IMR-90 (cell line): ENCODE measurements around the gene PCNP. TPM values are rescaled to one million over a fixed set of nuclear protein-coding genes. Genes with fewer than 3 reads are reported as not detected.

ENCODE experiments used
- ATAC-seq: fragments of 200-7000 bp; cut with Tn5 transposase; 2 replicates; pipeline ENCODE4 v1.9.1; 2020; ENCODE audit warnings: low read depth, mild to moderate bottlenecking, moderate library complexity
- BruUV-seq: library from RNA; stranded (reverse); fragments of 400-500 nt; replicated peaks from 2 replicates; lab custom pipeline; 2021; lab: Mats Ljungman, UMichigan
- CTCF ChIA-PET: fragments of 300-600 bp; formaldehyde crosslinking; extraction: SDS; loops from one replicate; lab custom pipeline; 2021; ENCODE audit warnings: antibody characterized with exemption; lab: Yijun Ruan, JAX
- POLR2A ChIA-PET: fragments of 300-600 bp; sonication (Branson Sonifier 250); formaldehyde crosslinking; loops from one replicate; lab custom pipeline; 2022; ENCODE audit warnings: antibody characterized with exemption; ENCODE audit not compliant: unreplicated experiment; lab: Charles Lee
- DNase-seq: peaks from one replicate; pipeline ENCODE4 v3.0.0; 2013
- H2AFZ ChIP-seq: replicated peaks from 2 replicates; pipeline ENCODE3; 2013; ENCODE audit warnings: low read length, mild to moderate bottlenecking; ENCODE audit not compliant: poor library complexity
- H2AK5ac ChIP-seq: 2 replicates; pipeline ENCODE4 v1.6.1; 2013; ENCODE audit warnings: low read depth, low read length, inconsistent platforms
- H2AK9ac ChIP-seq: replicated peaks from 2 replicates; pipeline ENCODE3; 2013; ENCODE audit warnings: mild to moderate bottlenecking, low read depth, low read length, moderate library complexity; ENCODE audit not compliant: poor library complexity
- H2BK120ac ChIP-seq: 2 replicates; pipeline ENCODE4 v1.6.1; 2013; ENCODE audit warnings: low read depth, low read length, inconsistent platforms
- H2BK15ac ChIP-seq: 3 replicates; pipeline ENCODE4 v1.6.1; 2013; ENCODE audit warnings: low read depth, low read length, inconsistent platforms
- H2BK20ac ChIP-seq: 2 replicates; pipeline ENCODE4 v1.6.1; 2013; ENCODE audit warnings: low read depth, mild to moderate bottlenecking, inconsistent platforms, low read length, moderate library complexity
- H2BK5ac ChIP-seq: 2 replicates; pipeline ENCODE4 v1.6.1; 2013; ENCODE audit warnings: mild to moderate bottlenecking, low read depth, low read length, inconsistent platforms; ENCODE audit not compliant: poor library complexity, severe bottlenecking
- H3K14ac ChIP-seq: replicated peaks from 2 replicates; pipeline ENCODE4 v1.6.1; 2013; ENCODE audit warnings: low read depth, low read length, inconsistent platforms
- H3K18ac ChIP-seq: 2 replicates; pipeline ENCODE4 v1.6.1; 2013; ENCODE audit warnings: low read depth, low read length, control low read depth
- H3K23ac ChIP-seq: 2 replicates; pipeline ENCODE4 v1.6.1; 2013; ENCODE audit warnings: low read depth, low read length, inconsistent platforms
- H3K27ac ChIP-seq: 2 replicates; pipeline ENCODE4 v1.5.1; 2013; ENCODE audit warnings: mild to moderate bottlenecking, control low read depth, low read length; ENCODE audit not compliant: insufficient read depth
- H3K27me3 ChIP-seq: 2 replicates; pipeline ENCODE4 v1.6.1; 2013; ENCODE audit warnings: low read length; ENCODE audit not compliant: control insufficient read depth, insufficient read depth
- H3K36me3 ChIP-seq: 2 replicates; pipeline ENCODE4 v1.6.1; 2013; ENCODE audit warnings: low read length, mixed read lengths; ENCODE audit not compliant: control insufficient read depth, insufficient read depth
- H3K4ac ChIP-seq: 2 replicates; pipeline ENCODE4 v1.6.1; 2013; ENCODE audit warnings: low read depth, low read length, inconsistent platforms
- H3K4me1 ChIP-seq: 2 replicates; pipeline ENCODE4 v1.6.1; 2013; ENCODE audit warnings: low read length, mixed read lengths; ENCODE audit not compliant: control insufficient read depth, insufficient read depth
- H3K4me2 ChIP-seq: 2 replicates; pipeline ENCODE4 v1.6.1; 2013; ENCODE audit warnings: low read depth, mild to moderate bottlenecking, control low read depth, low read length, moderate library complexity
- H3K4me3 ChIP-seq: 2 replicates; pipeline ENCODE4 v1.5.1; 2013; ENCODE audit warnings: low read depth, mild to moderate bottlenecking, control low read depth, low read length, moderate library complexity; ENCODE audit not compliant: insufficient read depth
- H3K56ac ChIP-seq: 2 replicates; pipeline ENCODE4 v1.6.1; 2013; ENCODE audit warnings: low read length, inconsistent platforms; ENCODE audit not compliant: insufficient read depth; ENCODE audit errors: extremely low read depth
- H3K79me1 ChIP-seq, 2 experiments: 2 replicates each; pipeline ENCODE4 v1.6.1; 2013; ENCODE audit warnings: low read length in 2 of 2, inconsistent platforms in 1 of 2, low read depth in 1 of 2
- H3K9ac ChIP-seq: 2 replicates; pipeline ENCODE4 v1.6.1; 2013; ENCODE audit warnings: low read depth, low read length, control low read depth
- H3K9me1 ChIP-seq: 2 replicates; pipeline ENCODE4 v1.6.1; 2013; ENCODE audit warnings: low read length, inconsistent platforms; ENCODE audit not compliant: insufficient read depth
- H3K9me3 ChIP-seq: 2 replicates; pipeline ENCODE4 v1.6.1; 2013; ENCODE audit warnings: low read length; ENCODE audit not compliant: control insufficient read depth, insufficient read depth
- H4K20me1 ChIP-seq: 2 replicates; pipeline ENCODE4 v1.6.1; 2013; ENCODE audit warnings: low read length, inconsistent platforms; ENCODE audit not compliant: insufficient read depth
- H4K5ac ChIP-seq: 2 replicates; pipeline ENCODE4 v1.6.1; 2013; ENCODE audit warnings: mild to moderate bottlenecking, low read depth, low read length, control low read depth
- H4K8ac ChIP-seq, 2 experiments: 2 replicates each; pipeline ENCODE4 v1.6.1; 2013; ENCODE audit warnings: low read depth in 2 of 2, low read length in 2 of 2, control low read depth in 1 of 2, inconsistent platforms in 1 of 2
- H4K91ac ChIP-seq: 2 replicates; pipeline ENCODE4 v1.6.1; 2013; ENCODE audit warnings: low read depth, low read length, inconsistent platforms; ENCODE audit not compliant: insufficient read depth
- BHLHE40 ChIP-seq: fragments of 150-350 bp; IDR thresholded peaks from 2 replicates; pipeline ENCODE4 v1.6.1; 2016; ENCODE audit warnings: mild to moderate bottlenecking, low read depth, low read length
- CEBPB ChIP-seq: IDR thresholded peaks from 2 replicates; pipeline ENCODE4 v1.6.1; 2012; ENCODE audit warnings: low read depth, low read length, improper control_type of control experiment
- CHD1 ChIP-seq: IDR thresholded peaks from 2 replicates; pipeline ENCODE4 v1.6.1; 2012; ENCODE audit warnings: low read depth, low read length, improper control_type of control experiment
- MAZ ChIP-seq: IDR thresholded peaks from 2 replicates; pipeline ENCODE4 v1.6.1; 2012; ENCODE audit warnings: low read depth, mild to moderate bottlenecking, low read length, improper control_type of control experiment, moderate library complexity, borderline replicate concordance
- MXI1 ChIP-seq: IDR thresholded peaks from 2 replicates; pipeline ENCODE4 v1.6.1; 2012; ENCODE audit warnings: low read depth, mild to moderate bottlenecking, low read length, moderate library complexity, borderline replicate concordance
- POLR2A ChIP-seq: IDR thresholded peaks from 2 replicates; pipeline ENCODE4 v1.6.1; 2012; ENCODE audit warnings: mild to moderate bottlenecking, low read depth, low read length
- RAD21 ChIP-seq: IDR thresholded peaks from 2 replicates; pipeline ENCODE4 v1.6.1; 2012; ENCODE audit warnings: low read length, improper control_type of control experiment
- RCOR1 ChIP-seq: IDR thresholded peaks from 2 replicates; pipeline ENCODE4 v1.6.1; 2012; ENCODE audit warnings: mild to moderate bottlenecking, low read length, improper control_type of control experiment; ENCODE audit not compliant: insufficient replicate concordance
- RFX5 ChIP-seq: IDR thresholded peaks from 2 replicates; pipeline ENCODE4 v1.8.0; 2012; ENCODE audit warnings: low read depth, mild to moderate bottlenecking, low read length, moderate library complexity
- USF2 ChIP-seq: fragments of 150-350 bp; IDR thresholded peaks from 2 replicates; pipeline ENCODE4 v1.6.1; 2017; ENCODE audit warnings: mild to moderate bottlenecking, antibody characterized with exemption, low read length, low read depth
- WGBS, 2 experiments: methylation state at CpG; one replicate each; pipeline versions ENCODE4 v1.1.5 to v1.1.7; 2013; ENCODE audit warnings: missing lambda C conversion rate in 2 of 2; ENCODE audit not compliant: insufficient read length in 1 of 2; ENCODE audit errors: extremely low coverage in 2 of 2; 5-methylcytosine and 5-hydroxymethylcytosine counted together
- dilution Hi-C: fragments of 300-500 bp; cut with HindIII; formaldehyde crosslinking; loops from one replicate; pipeline ENCODE4 v1.14.3; 2018; ENCODE audit warnings: low sequenced_read_pairs; ENCODE audit not compliant: unreplicated experiment
- in situ Hi-C: fragments of 300-500 bp; cut with MboI; formaldehyde crosslinking; loops from 3 replicates; pipeline ENCODE4 v1.14.3; 2019; ENCODE audit warnings: low sequenced_read_pairs, inconsistent platforms, mixed read lengths
- intact Hi-C: fragments of 100-400 bp; cut with micrococcal nuclease; formaldehyde crosslinking; loops from 2 replicates; pipeline ENCODE4 v1.10.0; 2022
- polyA plus RNA-seq, 3 experiments: library from polyadenylated mRNA; depleted of rRNA; stranded (reverse); fragments of >200 nt; gene quantifications; 2 replicates each; pipeline ENCODE4 v1.2.3, GENCODE V29; 2012; ENCODE audit warnings: low replicate concordance in 1 of 3
- total RNA-seq: library from RNA; depleted of rRNA; stranded (reverse); fragments of >200 nt; gene quantifications from 2 replicates; pipeline ENCODE4 v1.2.3, GENCODE V29; 2012
- TF ChIP-seq, protein P1 (sequence below): conservative IDR thresholded peaks from 2 replicates; pipeline ENCODE4 v1.5.1; 2012; ENCODE audit warnings: mild to moderate bottlenecking, low read depth, low read length, improper control_type of control experiment

PCNP gene
- total and polyA plus RNA-seq, 2 of the 4 experiments (the other 2 are of a cell fraction) = 34.6 to 53.2 TPM

DNA sequence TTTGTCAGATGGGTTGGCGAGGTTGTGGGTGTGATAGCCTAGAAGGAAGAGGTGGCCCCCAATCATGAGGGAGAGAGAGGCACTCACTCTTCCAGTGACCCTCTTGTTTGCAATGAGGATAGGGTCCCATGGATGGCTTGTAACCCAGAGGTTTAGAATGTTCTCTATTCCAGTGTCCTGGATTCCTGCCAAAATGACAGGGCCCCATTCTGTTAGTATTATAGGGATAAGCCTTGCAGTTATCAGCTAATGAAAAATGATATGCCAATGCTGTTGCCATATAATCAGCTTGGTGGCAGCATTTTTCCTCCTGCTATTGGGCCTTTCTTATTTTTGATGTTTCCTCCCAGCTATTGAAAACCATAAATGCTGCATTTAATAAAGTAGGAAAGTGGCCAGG lies 37.7 kb upstream of the PCNP start:
- Histone ChIP-seq H4K20me1 (no peaks in the 10 kb centered on the region), H3K9me3 (no peaks in the 10 kb centered on the region), H3K27me3 (peaks cover 2% of the 10 kb centered on the region; the same call in 1 of the 2 replicates), H3K4me1 (peaks cover 2% of the 10 kb centered on the region), H2AFZ (no peak overlapping the region), H2BK120ac (no peak overlapping the region), H2BK5ac (no peak overlapping the region), H3K79me1 (no peaks in the 10 kb centered on the region), H3K18ac (no peak overlapping the region), H2BK20ac (no peak overlapping the region), H3K9me1 (no peaks in the 10 kb centered on the region), H3K36me3 (no peaks in the 10 kb centered on the region), H2AK9ac (no peak overlapping the region), H3K23ac (no peak overlapping the region), H3K9ac (no peak overlapping the region), H3K4ac (no peak overlapping the region), H2AK5ac (no peak overlapping the region), H3K14ac (no peak overlapping the region), H2BK15ac (no peak overlapping the region), H3K4me3 (no peak overlapping the region), H4K8ac (no peak overlapping the region), H3K56ac (no peak overlapping the region), H4K91ac (no peak overlapping the region), H3K4me2 (no peak overlapping the region), H4K5ac (no peak overlapping the region), H3K27ac (no peak overlapping the region)
- ChIA-PET CTCF (interaction anchor here (0.5 kb wide), 1 partner anchor 8 kb away, joined by 3 read pairs; no protein-coding TSS in a partner anchor), POLR2A (no interaction called here)
- no peak for TF ChIP-seq USF2
- TF ChIP-seq RCOR1 = no peak
- TF ChIP-seq POLR2A = no peak
- no peak for TF ChIP-seq BHLHE40
- TF ChIP-seq, protein P1, sequence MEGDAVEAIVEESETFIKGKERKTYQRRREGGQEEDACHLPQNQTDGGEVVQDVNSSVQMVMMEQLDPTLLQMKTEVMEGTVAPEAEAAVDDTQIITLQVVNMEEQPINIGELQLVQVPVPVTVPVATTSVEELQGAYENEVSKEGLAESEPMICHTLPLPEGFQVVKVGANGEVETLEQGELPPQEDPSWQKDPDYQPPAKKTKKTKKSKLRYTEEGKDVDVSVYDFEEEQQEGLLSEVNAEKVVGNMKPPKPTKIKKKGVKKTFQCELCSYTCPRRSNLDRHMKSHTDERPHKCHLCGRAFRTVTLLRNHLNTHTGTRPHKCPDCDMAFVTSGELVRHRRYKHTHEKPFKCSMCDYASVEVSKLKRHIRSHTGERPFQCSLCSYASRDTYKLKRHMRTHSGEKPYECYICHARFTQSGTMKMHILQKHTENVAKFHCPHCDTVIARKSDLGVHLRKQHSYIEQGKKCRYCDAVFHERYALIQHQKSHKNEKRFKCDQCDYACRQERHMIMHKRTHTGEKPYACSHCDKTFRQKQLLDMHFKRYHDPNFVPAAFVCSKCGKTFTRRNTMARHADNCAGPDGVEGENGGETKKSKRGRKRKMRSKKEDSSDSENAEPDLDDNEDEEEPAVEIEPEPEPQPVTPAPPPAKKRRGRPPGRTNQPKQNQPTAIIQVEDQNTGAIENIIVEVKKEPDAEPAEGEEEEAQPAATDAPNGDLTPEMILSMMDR = no peak
- no peak for TF ChIP-seq RAD21
- no peak for TF ChIP-seq RFX5
- no peak for TF ChIP-seq CHD1
- no peak for TF ChIP-seq CEBPB
- no peak for TF ChIP-seq MXI1
- no peak for TF ChIP-seq MAZ
- WGBS, 2 experiments = no CpG with 5 or more reads among the region's 1 CpG
- dilution Hi-C loops = no loop called here
- intact Hi-C loops = no loop called here
- DNase-seq = no peak
- ATAC-seq = no peak
- in situ Hi-C loops = no loop called here
- BruUV-seq = no TSS peak
